ENCODE results near the gene GIGYF2. TPM values are rescaled to one million over a fixed set of nuclear protein-coding genes. Genes with fewer than 3 reads are reported as not detected.
"Not testable (repeated sequence)": the region's sequence is repeated elsewhere in the genome, so short reads cannot be mapped to it uniquely, and the experiment has no call there.

Gene GIGYF2
- total and polyA plus RNA-seq, 2 donors: 19.1 to 35.8 TPM

- DNase-seq (ENCODE audit: low read depth in 6 of 9, low spot score in 9 of 9): no peak
- no peaks in the 10 kb centered on the region for H3K9me3 ChIP-seq (ENCODE audit: control insufficient read depth in 2 of 2, insufficient read depth in 1 of 2, low read length in 1 of 2)
- peaks cover 53 to 71% of the 10 kb centered on the region in 2 donors for H3K36me3 ChIP-seq (ENCODE audit: control insufficient read depth in 2 of 2, insufficient read depth in 2 of 2, low read length in 1 of 2)
- WGBS: 96% methylated on average over 14 of the region's 14 CpGs
- H3K27me3 ChIP-seq (ENCODE audit: control insufficient read depth in 2 of 2, insufficient read depth in 1 of 2, low read length in 1 of 2): no peaks in the 10 kb centered on the region
- no peak overlapping the region for H3K4me3 ChIP-seq (ENCODE audit: low read length in 2 of 2)
- H3K4me1 ChIP-seq (ENCODE audit: control insufficient read depth in 2 of 2, insufficient read depth in 2 of 2, low read length in 2 of 2): peaks cover 6 to 8% of the 10 kb centered on the region in 2 donors
- H3K27ac ChIP-seq (ENCODE audit: low read depth in 1 of 2, low read length in 1 of 2): no peak overlapping the region
These were observed 138.6 kb downstream of the GIGYF2 start for GRCh38 chr2:232835687-232836208.

- peaks cover 6 to 8% of the 10 kb centered on the region in 2 donors for H3K4me1 ChIP-seq (ENCODE audit: control insufficient read depth in 2 of 2, insufficient read depth in 2 of 2, low read length in 2 of 2)
- no peak overlapping the region for H3K4me3 ChIP-seq (ENCODE audit: low read length in 2 of 2)
- peaks cover 46 to 67% of the 10 kb centered on the region in 2 donors for H3K36me3 ChIP-seq (ENCODE audit: control insufficient read depth in 2 of 2, insufficient read depth in 2 of 2, low read length in 1 of 2)
- 97% methylated on average over 4 of the region's 4 CpGs for WGBS
- H3K27me3 ChIP-seq (ENCODE audit: control insufficient read depth in 2 of 2, insufficient read depth in 1 of 2, low read length in 1 of 2): no peaks in the 10 kb centered on the region
- no peak for DNase-seq (ENCODE audit: low read depth in 6 of 9, low spot score in 9 of 9)
- H3K9me3 ChIP-seq (ENCODE audit: control insufficient read depth in 2 of 2, insufficient read depth in 1 of 2, low read length in 1 of 2): no peaks in the 10 kb centered on the region
- no peak overlapping the region for H3K27ac ChIP-seq (ENCODE audit: low read depth in 1 of 2, low read length in 1 of 2)
These were observed 139.8 kb downstream of the GIGYF2 start for GRCh38 chr2:232836934-232837333.

GRCh38 chr2:232838406-232838874 lies 141.3 kb downstream of the GIGYF2 start:
- Histone ChIP-seq H3K36me3 (ENCODE audit: control insufficient read depth in 2 of 2, insufficient read depth in 2 of 2, low read length in 1 of 2) (peaks cover 37 to 60% of the 10 kb centered on the region in 2 donors), H3K4me3 (ENCODE audit: low read length in 2 of 2) (no peak overlapping the region), H3K4me1 (ENCODE audit: control insufficient read depth in 2 of 2, insufficient read depth in 2 of 2, low read length in 2 of 2) (peaks cover 6 to 8% of the 10 kb centered on the region in 2 donors), H3K27me3 (ENCODE audit: control insufficient read depth in 2 of 2, insufficient read depth in 1 of 2, low read length in 1 of 2) (no peaks in the 10 kb centered on the region), H3K9me3 (ENCODE audit: control insufficient read depth in 2 of 2, insufficient read depth in 1 of 2, low read length in 1 of 2) (no peaks in the 10 kb centered on the region), H3K27ac (ENCODE audit: low read depth in 1 of 2, low read length in 1 of 2) (peak overlapping the region; percentile 57 to 89)
- 80% methylated on average over 2 of the region's 2 CpGs for WGBS
- peak in 8 of 9 donors; percentile 24 to 84 (median 54) for DNase-seq (ENCODE audit: low read depth in 6 of 9, low spot score in 9 of 9)

- H3K36me3 ChIP-seq (ENCODE audit: control insufficient read depth in 2 of 2, insufficient read depth in 2 of 2, low read length in 1 of 2): peaks cover 35 to 57% of the 10 kb centered on the region in 2 donors
- DNase-seq (ENCODE audit: low read depth in 6 of 9, low spot score in 9 of 9): peak in 1 of 9 donors; percentile 19
- H3K27me3 ChIP-seq (ENCODE audit: control insufficient read depth in 2 of 2, insufficient read depth in 1 of 2, low read length in 1 of 2): no peaks in the 10 kb centered on the region
- H3K4me3 ChIP-seq (ENCODE audit: low read length in 2 of 2): no peak overlapping the region
- no peaks in the 10 kb centered on the region for H3K9me3 ChIP-seq (ENCODE audit: control insufficient read depth in 2 of 2, insufficient read depth in 1 of 2, low read length in 1 of 2)
- peaks cover 6 to 8% of the 10 kb centered on the region in 2 donors for H3K4me1 ChIP-seq (ENCODE audit: control insufficient read depth in 2 of 2, insufficient read depth in 2 of 2, low read length in 2 of 2)
- WGBS: 75% methylated on average over 9 of the region's 9 CpGs
- no peak overlapping the region for H3K27ac ChIP-seq (ENCODE audit: low read depth in 1 of 2, low read length in 1 of 2)
These were observed 142.4 kb downstream of the GIGYF2 start for GRCh38 chr2:232839411-232840079.

- Histone ChIP-seq H3K27ac (ENCODE audit: low read depth in 1 of 2, low read length in 1 of 2) (no peak overlapping the region), H3K4me1 (ENCODE audit: control insufficient read depth in 2 of 2, insufficient read depth in 2 of 2, low read length in 2 of 2) (peaks cover 6 to 7% of the 10 kb centered on the region in 2 donors), H3K27me3 (ENCODE audit: control insufficient read depth in 2 of 2, insufficient read depth in 1 of 2, low read length in 1 of 2) (no peaks in the 10 kb centered on the region), H3K9me3 (ENCODE audit: control insufficient read depth in 2 of 2, insufficient read depth in 1 of 2, low read length in 1 of 2) (no peaks in the 10 kb centered on the region), H3K4me3 (ENCODE audit: low read length in 2 of 2) (no peak overlapping the region), H3K36me3 (ENCODE audit: control insufficient read depth in 2 of 2, insufficient read depth in 2 of 2, low read length in 1 of 2) (peaks cover 28 to 60% of the 10 kb centered on the region in 2 donors)
- WGBS: 76% methylated on average over 2 of the region's 2 CpGs
- DNase-seq (ENCODE audit: low read depth in 6 of 9, low spot score in 9 of 9): no peak
These were observed 145.6 kb downstream of the GIGYF2 start for GRCh38 chr2:232842689-232843088.

GRCh38 chr2:232843834-232844233 lies 146.7 kb downstream of the GIGYF2 start:
- Histone ChIP-seq H3K4me1 (ENCODE audit: control insufficient read depth in 2 of 2, insufficient read depth in 2 of 2, low read length in 2 of 2) (no peaks in the 10 kb centered on the region), H3K27me3 (ENCODE audit: control insufficient read depth in 2 of 2, insufficient read depth in 1 of 2, low read length in 1 of 2) (no peaks in the 10 kb centered on the region), H3K27ac (ENCODE audit: low read depth in 1 of 2, low read length in 1 of 2) (no peak overlapping the region), H3K36me3 (ENCODE audit: control insufficient read depth in 2 of 2, insufficient read depth in 2 of 2, low read length in 1 of 2) (peaks cover 34 to 71% of the 10 kb centered on the region in 2 donors), H3K4me3 (ENCODE audit: low read length in 2 of 2) (no peak overlapping the region), H3K9me3 (ENCODE audit: control insufficient read depth in 2 of 2, insufficient read depth in 1 of 2, low read length in 1 of 2) (no peaks in the 10 kb centered on the region)
- DNase-seq (ENCODE audit: low read depth in 6 of 9, low spot score in 9 of 9): no peak
- 93% methylated on average over 3 of the region's 3 CpGs for WGBS

GRCh38 chr2:232846055-232846454 lies 148.9 kb downstream of the GIGYF2 start:
- no peak for DNase-seq (ENCODE audit: low read depth in 6 of 9, low spot score in 9 of 9)
- Histone ChIP-seq H3K4me1 (ENCODE audit: control insufficient read depth in 2 of 2, insufficient read depth in 2 of 2, low read length in 2 of 2) (no peaks in the 10 kb centered on the region), H3K27me3 (ENCODE audit: control insufficient read depth in 2 of 2, insufficient read depth in 1 of 2, low read length in 1 of 2) (no peaks in the 10 kb centered on the region), H3K27ac (ENCODE audit: low read depth in 1 of 2, low read length in 1 of 2) (no peak overlapping the region), H3K36me3 (ENCODE audit: control insufficient read depth in 2 of 2, insufficient read depth in 2 of 2, low read length in 1 of 2) (peaks cover 50 to 80% of the 10 kb centered on the region in 2 donors), H3K4me3 (ENCODE audit: low read length in 2 of 2) (no peak overlapping the region), H3K9me3 (ENCODE audit: control insufficient read depth in 2 of 2, insufficient read depth in 1 of 2, low read length in 1 of 2) (no peaks in the 10 kb centered on the region)

GRCh38 chr2:232850039-232850438 lies 152.9 kb downstream of the GIGYF2 start:
- Histone ChIP-seq H3K4me1 (ENCODE audit: control insufficient read depth in 2 of 2, insufficient read depth in 2 of 2, low read length in 2 of 2) (no peaks in the 10 kb centered on the region), H3K36me3 (ENCODE audit: control insufficient read depth in 2 of 2, insufficient read depth in 2 of 2, low read length in 1 of 2) (peaks cover 50 to 76% of the 10 kb centered on the region in 2 donors), H3K27ac (ENCODE audit: low read depth in 1 of 2, low read length in 1 of 2) (no peak overlapping the region), H3K9me3 (ENCODE audit: control insufficient read depth in 2 of 2, insufficient read depth in 1 of 2, low read length in 1 of 2) (no peaks in the 10 kb centered on the region), H3K27me3 (ENCODE audit: control insufficient read depth in 2 of 2, insufficient read depth in 1 of 2, low read length in 1 of 2) (no peaks in the 10 kb centered on the region), H3K4me3 (ENCODE audit: low read length in 2 of 2) (no peak overlapping the region)
- DNase-seq (ENCODE audit: low read depth in 6 of 9, low spot score in 9 of 9): no peak
- 97% methylated on average over 3 of the region's 3 CpGs for WGBS

GRCh38 chr2:232852081-232852480 lies 154.9 kb downstream of the GIGYF2 start:
- H3K36me3 ChIP-seq (ENCODE audit: control insufficient read depth in 2 of 2, insufficient read depth in 2 of 2, low read length in 1 of 2): peaks cover 51 to 78% of the 10 kb centered on the region in 2 donors
- WGBS: 98% methylated on average over 11 of the region's 11 CpGs

More at GRCh38 chr2:232852081-232852480, 154.9 kb downstream of the GIGYF2 start:
- H3K27me3 ChIP-seq (ENCODE audit: control insufficient read depth in 2 of 2, insufficient read depth in 1 of 2, low read length in 1 of 2); H3K9me3 ChIP-seq (ENCODE audit: control insufficient read depth in 2 of 2, insufficient read depth in 1 of 2, low read length in 1 of 2); DNase-seq (ENCODE audit: low read depth in 6 of 9, low spot score in 9 of 9); H3K27ac ChIP-seq (ENCODE audit: low read depth in 1 of 2, low read length in 1 of 2); H3K4me3 ChIP-seq (ENCODE audit: low read length in 2 of 2); H3K4me1 ChIP-seq (ENCODE audit: control insufficient read depth in 2 of 2, insufficient read depth in 2 of 2, low read length in 2 of 2): not testable (repeated sequence)

Measured in thymus (tissue), 11 donors.